Breast epithelium (tissue), 4 donors: ENCODE data around the gene LPP. TPM values are rescaled to one million over a fixed set of nuclear protein-coding genes. Genes with fewer than 3 reads are reported as not detected.

ENCODE experiments used
- DNase-seq, 2 donors: peaks; one replicate each; pipeline ENCODE4 v3.0.0-alpha.2; 2019; ENCODE audit warnings: low spot score in 2 of 2
- H3K27ac ChIP-seq, 2 donors: fragments of 200-600 bp; sonication (generic) in 1 of 2; one replicate each; pipeline ENCODE4 v1.5.1; 2016 to 2019; ENCODE audit warnings: mild to moderate bottlenecking in 1 of 2
- H3K27me3 ChIP-seq, 2 donors: fragments of 200-600 bp; sonication (generic) in 1 of 2; one replicate each; pipeline versions ENCODE4 v1.5.1 to v1.6.0; 2017 to 2019; ENCODE audit warnings: control low read depth in 1 of 2, mild to moderate bottlenecking in 1 of 2
- H3K36me3 ChIP-seq: fragments of 200-600 bp; one replicate; pipeline ENCODE4 v1.5.1; 2019
- H3K4me1 ChIP-seq, 2 donors: fragments of 200-600 bp; sonication (generic); one replicate each; pipeline ENCODE4 v1.5.1; 2016 to 2019; ENCODE audit warnings: control low read depth in 1 of 2
- H3K4me3 ChIP-seq, 3 donors: fragments of 200-600 bp; sonication (generic); 1 replicate in 2 of 3; 2 replicates in 1 of 3; pipeline ENCODE4 v1.5.1; 2016 to 2019; ENCODE audit warnings: mild to moderate bottlenecking in 3 of 3, moderate library complexity in 2 of 3
- H3K9me3 ChIP-seq, 2 donors: fragments of 200-600 bp; sonication (generic) in 1 of 2; one replicate each; pipeline ENCODE4 v1.5.1; 2016 to 2019; ENCODE audit warnings: control low read depth in 1 of 2
- POLR2A ChIP-seq: fragments of 450-650 bp; IDR thresholded peaks from one replicate; pipeline ENCODE4 v1.6.1; 2016; ENCODE audit warnings: antibody characterized with exemption, mild to moderate bottlenecking, moderate library complexity
- POLR2AphosphoS5 ChIP-seq, 3 donors: sonication (generic); formaldehyde crosslinking; IDR thresholded peaks; one replicate each; pipeline ENCODE4 v1.6.1; 2017; ENCODE audit warnings: antibody characterized with exemption in 3 of 3
- intact Hi-C: fragments of 100-400 bp; cut with DNase I; formaldehyde crosslinking; loops from one replicate; pipeline ENCODE4 v1.15.1; 2023; ENCODE audit warnings: low total_unique reads
- total RNA-seq, 3 donors: library from RNA; depleted of rRNA; stranded (reverse); fragments of >200 nt; gene quantifications; one replicate each; pipeline ENCODE4 v1.1.0, GENCODE V29; 2016
- TF ChIP-seq, protein P1 (sequence below), 3 donors: fragments of 450-650 bp; IDR thresholded peaks; one replicate each; pipeline ENCODE4 v1.5.1; 2016 to 2017; ENCODE audit warnings: antibody characterized with exemption in 3 of 3, mild to moderate bottlenecking in 3 of 3, moderate library complexity in 3 of 3

The LPP gene
- total RNA-seq, 3 donors from 2014 or later = 135 to 183 (median 147) TPM

DNA sequence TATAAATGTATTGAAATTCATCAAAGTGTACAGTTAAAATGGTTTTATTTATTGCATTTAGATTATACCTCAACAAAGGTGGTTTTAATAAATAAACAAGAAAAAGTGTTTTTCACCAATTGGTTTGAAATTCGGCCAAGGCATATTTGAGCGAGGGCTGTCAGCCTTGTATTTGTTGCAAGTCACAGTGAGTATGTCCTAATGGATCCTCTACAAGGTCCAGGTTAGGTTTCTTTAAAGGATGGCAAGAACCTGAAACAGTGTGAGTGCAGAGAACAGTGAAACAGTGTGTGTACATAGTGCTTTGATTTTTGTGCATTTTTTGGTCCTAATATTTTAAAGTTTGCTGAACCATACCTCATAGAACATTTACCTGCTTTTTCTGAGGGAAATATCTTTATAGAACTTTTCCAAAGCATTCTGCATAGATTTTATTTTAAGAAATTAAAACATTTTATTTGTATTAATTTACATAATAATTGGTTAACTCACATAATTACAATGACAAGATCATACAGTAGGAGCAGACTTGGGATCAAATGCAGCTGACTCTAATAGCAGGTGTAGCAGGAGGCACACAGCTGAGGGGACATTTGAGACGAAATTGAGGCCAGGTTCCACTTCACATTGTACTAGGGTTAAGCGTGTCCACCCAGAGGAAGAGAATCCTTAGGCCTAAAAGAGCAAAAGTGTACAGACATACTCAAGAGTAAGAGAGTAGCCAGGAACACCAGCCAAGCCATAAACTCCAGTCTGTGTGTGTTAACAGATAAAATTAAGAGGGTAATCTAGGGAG is 589.0 kb downstream of the LPP start:
- no peaks in the 10 kb centered on the region for H3K36me3 ChIP-seq
- no peak overlapping the region for H3K27ac ChIP-seq
- intact Hi-C loops = no loop called here
- H3K4me3 ChIP-seq = no peak overlapping the region
- DNase-seq = no peak
- H3K9me3 ChIP-seq = no peaks in the 10 kb centered on the region
- TF ChIP-seq POLR2AphosphoS5 (IDR thresholded peaks at IDR 0.05) (no peak), POLR2A (no peak)
- TF ChIP-seq, protein P1, sequence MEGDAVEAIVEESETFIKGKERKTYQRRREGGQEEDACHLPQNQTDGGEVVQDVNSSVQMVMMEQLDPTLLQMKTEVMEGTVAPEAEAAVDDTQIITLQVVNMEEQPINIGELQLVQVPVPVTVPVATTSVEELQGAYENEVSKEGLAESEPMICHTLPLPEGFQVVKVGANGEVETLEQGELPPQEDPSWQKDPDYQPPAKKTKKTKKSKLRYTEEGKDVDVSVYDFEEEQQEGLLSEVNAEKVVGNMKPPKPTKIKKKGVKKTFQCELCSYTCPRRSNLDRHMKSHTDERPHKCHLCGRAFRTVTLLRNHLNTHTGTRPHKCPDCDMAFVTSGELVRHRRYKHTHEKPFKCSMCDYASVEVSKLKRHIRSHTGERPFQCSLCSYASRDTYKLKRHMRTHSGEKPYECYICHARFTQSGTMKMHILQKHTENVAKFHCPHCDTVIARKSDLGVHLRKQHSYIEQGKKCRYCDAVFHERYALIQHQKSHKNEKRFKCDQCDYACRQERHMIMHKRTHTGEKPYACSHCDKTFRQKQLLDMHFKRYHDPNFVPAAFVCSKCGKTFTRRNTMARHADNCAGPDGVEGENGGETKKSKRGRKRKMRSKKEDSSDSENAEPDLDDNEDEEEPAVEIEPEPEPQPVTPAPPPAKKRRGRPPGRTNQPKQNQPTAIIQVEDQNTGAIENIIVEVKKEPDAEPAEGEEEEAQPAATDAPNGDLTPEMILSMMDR (IDR thresholded peaks at IDR 0.05) = no peak
- no peaks in the 10 kb centered on the region for H3K27me3 ChIP-seq
- H3K4me1 ChIP-seq = no peaks in the 10 kb centered on the region

DNA sequence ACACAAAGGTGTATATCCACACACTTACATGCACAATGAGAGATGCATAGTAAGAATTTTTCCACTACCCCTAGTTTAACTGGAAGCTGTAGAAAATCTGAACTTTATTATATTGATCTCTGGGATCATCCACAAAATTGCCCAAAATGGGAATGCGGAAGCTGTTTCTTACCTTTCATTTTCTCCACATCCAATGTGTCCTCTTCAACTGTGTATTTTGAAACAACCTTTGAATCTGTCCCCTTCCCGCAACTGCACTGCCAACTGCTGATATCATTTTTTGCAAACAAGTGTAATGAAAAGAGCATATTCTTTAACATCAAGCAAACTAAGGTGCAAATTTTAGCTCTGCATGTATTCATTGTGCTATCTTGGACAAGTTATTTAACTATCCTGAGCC is 590.2 kb downstream of the LPP start:
- no peak overlapping the region for H3K27ac ChIP-seq
- H3K4me1 ChIP-seq = no peaks in the 10 kb centered on the region
- H3K36me3 ChIP-seq = no peaks in the 10 kb centered on the region
- H3K4me3 ChIP-seq = no peak overlapping the region
- intact Hi-C loops = no loop called here
- no peaks in the 10 kb centered on the region for H3K27me3 ChIP-seq
- TF ChIP-seq, protein P1 (IDR thresholded peaks at IDR 0.05) = no peak
- TF ChIP-seq POLR2A (no peak), POLR2AphosphoS5 (IDR thresholded peaks at IDR 0.05) (no peak)
- DNase-seq = no peak
- no peaks in the 10 kb centered on the region for H3K9me3 ChIP-seq

DNA sequence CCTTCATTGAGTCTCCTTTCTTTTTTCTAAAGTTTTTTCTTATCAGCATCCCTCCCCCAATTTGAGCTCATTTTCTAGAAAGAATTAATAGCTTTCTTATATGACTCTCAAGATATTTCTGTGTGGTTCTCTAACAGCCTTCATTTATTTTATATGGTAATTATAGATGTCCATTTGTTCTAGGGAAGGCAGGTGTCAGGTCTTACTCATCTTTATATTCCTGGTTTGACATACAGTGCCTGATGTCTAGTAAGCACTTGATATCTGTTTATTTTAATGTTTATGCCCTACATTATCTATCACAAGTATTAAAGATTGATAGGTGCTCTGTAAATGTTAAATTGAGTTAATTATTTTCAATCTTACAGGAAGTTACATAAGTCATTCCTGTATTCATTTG is 591.1 kb downstream of the LPP start:
- Histone ChIP-seq H3K27ac (no peak overlapping the region), H3K4me1 (no peaks in the 10 kb centered on the region), H3K9me3 (no peaks in the 10 kb centered on the region), H3K4me3 (no peak overlapping the region), H3K36me3 (no peaks in the 10 kb centered on the region), H3K27me3 (no peaks in the 10 kb centered on the region)
- DNase-seq = no peak
- intact Hi-C loops = no loop called here
- TF ChIP-seq POLR2A (no peak), POLR2AphosphoS5 (IDR thresholded peaks at IDR 0.05) (no peak)
- TF ChIP-seq, protein P1 (IDR thresholded peaks at IDR 0.05) = no peak

DNA sequence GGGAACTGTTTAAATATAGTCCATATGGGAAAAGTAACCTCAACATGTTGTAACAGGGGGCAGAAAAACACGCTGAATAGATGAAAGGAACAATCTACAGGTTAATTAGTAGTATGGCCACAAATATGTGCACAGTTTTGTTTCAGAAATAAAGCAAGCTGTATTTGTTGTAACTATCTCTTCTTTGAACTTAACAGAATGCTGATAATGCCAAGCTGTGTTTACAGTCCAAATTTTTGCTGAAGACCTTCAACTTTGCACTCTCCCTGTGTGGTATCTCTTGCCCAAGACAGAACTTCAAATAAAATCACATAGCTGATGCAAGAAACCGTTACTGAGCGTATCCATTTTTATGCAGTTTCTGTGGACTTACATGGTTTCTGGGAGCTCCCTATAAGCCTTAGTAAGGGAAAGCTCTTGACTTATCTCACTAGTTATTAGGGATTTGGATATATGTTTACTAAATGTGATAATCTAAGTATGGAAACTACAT is 592.4 kb downstream of the LPP start:
- Histone ChIP-seq H3K36me3 (no peaks in the 10 kb centered on the region), H3K27me3 (no peaks in the 10 kb centered on the region), H3K27ac (no peak overlapping the region), H3K4me3 (no peak overlapping the region), H3K9me3 (no peaks in the 10 kb centered on the region), H3K4me1 (no peaks in the 10 kb centered on the region)
- TF ChIP-seq, protein P1 (IDR thresholded peaks at IDR 0.05) = no peak
- TF ChIP-seq POLR2AphosphoS5 (IDR thresholded peaks at IDR 0.05) (no peak), POLR2A (no peak)
- DNase-seq = no peak
- intact Hi-C loops = no loop called here

DNA sequence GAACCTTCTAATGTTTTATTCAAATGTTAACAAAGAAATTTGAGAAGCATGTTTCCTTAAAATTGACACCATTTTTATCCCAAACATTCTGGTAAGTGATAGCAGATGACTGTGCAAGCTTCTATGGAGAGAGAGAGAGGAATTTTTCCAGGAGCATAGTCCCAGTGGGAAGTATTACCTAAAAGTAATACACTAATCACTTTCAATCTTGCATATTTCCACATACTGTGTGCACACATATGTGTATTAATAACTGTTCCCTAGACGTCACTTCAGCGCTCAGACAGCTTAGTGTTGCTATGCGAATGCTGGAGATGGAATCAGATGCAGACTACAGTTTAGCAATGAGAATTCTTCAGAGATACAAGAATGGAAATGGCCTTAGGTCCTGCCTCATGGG is 593.5 kb downstream of the LPP start:
- TF ChIP-seq POLR2A = no peak
- no peak for TF ChIP-seq POLR2AphosphoS5 (IDR thresholded peaks at IDR 0.05)
- Histone ChIP-seq H3K27me3 (no peaks in the 10 kb centered on the region), H3K4me3 (no peak overlapping the region), H3K9me3 (no peaks in the 10 kb centered on the region), H3K4me1 (no peaks in the 10 kb centered on the region), H3K36me3 (no peaks in the 10 kb centered on the region), H3K27ac (no peak overlapping the region)
- DNase-seq = no peak
- intact Hi-C loops = no loop called here
